K562 (cell line): ENCODE measurements around the gene ZNF48. TPM values are rescaled to one million over a fixed set of nuclear protein-coding genes. Genes with fewer than 3 reads are reported as not detected.
A peak's percentile ranks its signal among the peaks of the same experiment; 100 is the strongest.

Source experiments
- CREB3L1 ChIP-seq: fragments of 450-650 bp; IDR thresholded peaks from 2 replicates; pipeline ENCODE4 v1.6.1; 2014; ENCODE audit warnings: low read depth, mild to moderate bottlenecking, moderate library complexity, borderline replicate concordance
- CUX1 ChIP-seq: fragments of 200-800 bp; sonication (Bioruptor generic); IDR thresholded peaks from 2 replicates; pipeline ENCODE4 v1.6.1; 2016; ENCODE audit warnings: missing genetic modification characterization, missing compliant biosample characterization
- HDAC3 ChIP-seq: fragments of 450-650 bp; IDR thresholded peaks from 2 replicates; pipeline ENCODE4 v1.6.1; 2018; ENCODE audit warnings: borderline replicate concordance, mild to moderate bottlenecking, moderate library complexity; ENCODE audit not compliant: partially characterized antibody
- ILK ChIP-seq: fragments of 450-650 bp; IDR thresholded peaks from 2 replicates; pipeline ENCODE4 v1.6.1; 2016; ENCODE audit warnings: missing genetic modification characterization, low read depth, mild to moderate bottlenecking, missing compliant biosample characterization, moderate library complexity, borderline replicate concordance
- MCM2 ChIP-seq: fragments of 450-650 bp; IDR thresholded peaks from 2 replicates; pipeline ENCODE4 v1.6.1; 2017; ENCODE audit warnings: low read depth, mild to moderate bottlenecking
- MYNN ChIP-seq, 2 experiments: sonication (generic); formaldehyde crosslinking in 1 of 2; IDR thresholded peaks; 2 replicates each; pipeline versions ENCODE4 v1.5.0 to v1.6.1; 2016 to 2020; ENCODE audit warnings: antibody characterized with exemption in 1 of 2, missing genetic modification reagents in 1 of 2
- NR2F6 ChIP-seq: fragments of 450-650 bp; formaldehyde crosslinking; IDR thresholded peaks from 2 replicates; pipeline ENCODE4 v1.4.0; 2020; ENCODE audit warnings: mild to moderate bottlenecking
- PBX2 ChIP-seq, 2 experiments: IDR thresholded peaks in 1 of 2; conservative IDR thresholded peaks in 1 of 2; 2 replicates each; pipeline ENCODE4 v1.6.1; 2016; ENCODE audit warnings: low read depth in 2 of 2, mild to moderate bottlenecking in 1 of 2, missing compliant biosample characterization in 1 of 2, missing genetic modification characterization in 1 of 2, moderate library complexity in 1 of 2
- PREB ChIP-seq: sonication (generic); formaldehyde crosslinking; IDR thresholded peaks from 2 replicates; pipeline ENCODE4 v1.8.1; 2023; ENCODE audit warnings: mild to moderate bottlenecking, missing genetic modification reagents
- SMARCA4 ChIP-seq: fragments of 450-650 bp; IDR thresholded peaks from 2 replicates; pipeline ENCODE4 v1.6.1; 2016
- SREBF2 ChIP-seq: sonication (generic); formaldehyde crosslinking; IDR thresholded peaks from 2 replicates; pipeline ENCODE4 v1.4.0; 2020; ENCODE audit warnings: mild to moderate bottlenecking, missing genetic modification reagents
- TAF1 ChIP-seq: IDR thresholded peaks from 2 replicates; pipeline ENCODE4 v1.6.1; 2011; ENCODE audit warnings: mild to moderate bottlenecking, low read length, moderate library complexity; ENCODE audit not compliant: insufficient read depth, control insufficient read depth, severe bottlenecking; ENCODE audit errors: extremely low read depth
- TSC22D4 ChIP-seq: fragments of 450-650 bp; IDR thresholded peaks from 2 replicates; pipeline ENCODE4 v1.6.1; 2016; ENCODE audit warnings: missing genetic modification characterization, missing biosample characterization, control low read depth
- ZNF121 ChIP-seq: sonication (generic); formaldehyde crosslinking; conservative IDR thresholded peaks from 2 replicates; pipeline ENCODE4 v1.8.0; 2022; ENCODE audit warnings: missing genetic modification reagents
- ZNF324 ChIP-seq: fragments of 250-450 bp; sonication (Bioruptor Pico); IDR thresholded peaks from 2 replicates; pipeline ENCODE4 v1.4.0; 2020; ENCODE audit warnings: mild to moderate bottlenecking
- polyA plus RNA-seq, 8 experiments: library from polyadenylated mRNA; depleted of rRNA in 4 of 8; stranded (reverse) in 5 of 8; unstranded in 3 of 8; fragments of >200 nt; fragmentation: Nextera tagmentation in 2 of 8; fragmentation: Illumina TruSeq in 1 of 8; extraction: Ambion mirVana in 2 of 8; extraction: Trizol in 1 of 8; gene quantifications; 2 replicates each; pipeline versions ENCODE4 v1.2.1 to v1.2.3, GENCODE V29; 2011 to 2014; ENCODE audit warnings: inconsistent platforms in 1 of 8, missing spikeins in 1 of 8
- total RNA-seq, 7 experiments: library from RNA; depleted of rRNA in 6 of 7; stranded (reverse); fragments of >200 nt in 6 of 7; fragmentation: Illumina TruSeq in 2 of 7; extraction: Trizol in 2 of 7; gene quantifications; 2 replicates each; pipeline versions ENCODE4 v1.2.1 to v1.2.3, GENCODE V29; 2011 to 2021; ENCODE audit warnings: low replicate concordance in 1 of 7

ZNF48 gene
- total and polyA plus RNA-seq, 9 of the 15 experiments (the other 6 are each of a cell fraction or from before 2014, with no cell fraction given): 0.38 to 11.6 (median 4.7) TPM

- TF ChIP-seq PBX2 (CRISPR knock-in tag; IDR thresholded peaks at IDR 0.05; ENCODE audit: low read depth) (no peak), PBX2 (tag; conservative IDR thresholded peaks at IDR 0.05; ENCODE audit: low read depth) (no peak), TAF1 (peak; percentile 55), HDAC3 (no peak), MCM2 (no peak), MYNN (IDR thresholded peaks at IDR 0.05) (no peak), MYNN (CRISPR knock-in tag; IDR thresholded peaks at IDR 0.05) (no peak), SMARCA4 (no peak), PREB (CRISPR knock-in tag) (no peak), ZNF324 (peak; percentile 56), ZNF121 (CRISPR knock-in tag) (no peak), NR2F6 (CRISPR knock-in tag) (peak; percentile 74; the same call in 1 of the 2 replicates), TSC22D4 (tag) (no peak), CREB3L1 (no peak), ILK (no peak), CUX1 (no peak), SREBF2 (CRISPR knock-in tag) (0 out of 2 replicates have a peak, but pooled peaks have one; percentile 44)
These were observed 16.7 kb upstream of the ZNF48 start (continued) for GRCh38 chr16:30378236-30379157.
